ENCODE data around the gene RNF11.
A peak's percentile ranks its signal among the peaks of the same experiment; 100 is the strongest.

DNA sequence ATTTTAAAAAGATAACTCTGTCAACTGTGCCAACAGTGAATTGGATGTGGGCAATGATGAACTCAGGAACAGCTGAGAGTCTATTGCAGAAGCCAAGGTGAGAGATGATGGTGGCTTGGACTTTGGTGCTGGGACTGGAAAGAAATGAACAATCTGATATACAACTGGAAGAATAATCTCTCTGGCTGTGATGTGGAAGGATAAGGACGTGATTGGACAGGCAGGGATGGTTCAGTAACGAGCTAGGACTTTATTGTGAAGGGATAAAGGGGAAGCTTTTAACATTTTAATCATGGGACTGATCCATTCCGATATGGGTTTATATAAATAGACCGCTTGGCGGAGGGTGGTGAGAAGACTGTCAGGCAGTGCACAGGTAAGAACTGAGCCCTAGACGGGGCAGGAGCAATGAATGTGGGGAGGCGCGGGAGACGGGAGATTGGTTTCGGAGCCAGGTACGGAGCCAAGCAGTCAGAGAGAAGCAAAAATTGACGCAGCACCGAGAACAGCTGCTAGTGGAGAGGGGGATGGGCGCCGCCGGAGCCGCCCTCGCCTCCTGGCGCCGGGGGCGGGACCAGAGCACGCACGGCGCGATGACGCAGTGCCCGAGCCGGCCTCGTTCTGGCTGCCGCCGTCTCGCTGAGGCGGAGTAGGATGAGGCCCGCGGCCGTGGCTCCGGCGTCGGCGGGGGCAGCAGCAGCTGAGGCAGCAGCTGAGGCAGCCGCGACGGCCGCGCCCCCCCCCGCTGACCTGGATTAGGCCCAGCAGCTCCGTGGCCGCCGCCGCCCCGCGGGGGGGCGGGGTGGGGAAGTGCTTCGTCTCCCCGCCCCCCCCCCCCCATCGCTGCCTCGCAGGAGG, at the start of gene RNF11:
- TF ChIP-seq, protein P1, sequence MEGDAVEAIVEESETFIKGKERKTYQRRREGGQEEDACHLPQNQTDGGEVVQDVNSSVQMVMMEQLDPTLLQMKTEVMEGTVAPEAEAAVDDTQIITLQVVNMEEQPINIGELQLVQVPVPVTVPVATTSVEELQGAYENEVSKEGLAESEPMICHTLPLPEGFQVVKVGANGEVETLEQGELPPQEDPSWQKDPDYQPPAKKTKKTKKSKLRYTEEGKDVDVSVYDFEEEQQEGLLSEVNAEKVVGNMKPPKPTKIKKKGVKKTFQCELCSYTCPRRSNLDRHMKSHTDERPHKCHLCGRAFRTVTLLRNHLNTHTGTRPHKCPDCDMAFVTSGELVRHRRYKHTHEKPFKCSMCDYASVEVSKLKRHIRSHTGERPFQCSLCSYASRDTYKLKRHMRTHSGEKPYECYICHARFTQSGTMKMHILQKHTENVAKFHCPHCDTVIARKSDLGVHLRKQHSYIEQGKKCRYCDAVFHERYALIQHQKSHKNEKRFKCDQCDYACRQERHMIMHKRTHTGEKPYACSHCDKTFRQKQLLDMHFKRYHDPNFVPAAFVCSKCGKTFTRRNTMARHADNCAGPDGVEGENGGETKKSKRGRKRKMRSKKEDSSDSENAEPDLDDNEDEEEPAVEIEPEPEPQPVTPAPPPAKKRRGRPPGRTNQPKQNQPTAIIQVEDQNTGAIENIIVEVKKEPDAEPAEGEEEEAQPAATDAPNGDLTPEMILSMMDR (IDR thresholded peaks at IDR 0.05): no peak
- peak; percentile 72 to 75 for TF ChIP-seq POLR2A (IDR thresholded peaks at IDR 0.05)
- TF ChIP-seq EP300 (IDR thresholded peaks at IDR 0.05): peak in 2 of 4 donors; percentile 7 to 47

Measured in sigmoid colon (tissue), 4 donors.